Colonic mucosa (tissue), 4 donors: ENCODE results near the gene TAF5L. TPM values are rescaled to one million over a fixed set of nuclear protein-coding genes. Genes with fewer than 3 reads are reported as not detected.
A peak's percentile ranks its signal among the peaks of the same experiment; 100 is the strongest.

Experiments used
- DNase-seq: peaks from one replicate; pipeline ENCODE4 v3.0.0-alpha.2; 2020
- H3K27ac ChIP-seq: fragments of 200-600 bp; one replicate; pipeline ENCODE4 v1.8.0; 2021
- H3K27me3 ChIP-seq: fragments of 200-600 bp; one replicate; pipeline ENCODE4 v1.8.0; 2021
- H3K36me3 ChIP-seq: fragments of 200-600 bp; one replicate; pipeline ENCODE4 v1.8.0; 2021
- H3K4me1 ChIP-seq: fragments of 200-600 bp; one replicate; pipeline ENCODE4 v1.8.0; 2021; ENCODE audit warnings: mild to moderate bottlenecking
- H3K4me3 ChIP-seq: fragments of 200-600 bp; one replicate; pipeline ENCODE4 v1.8.0; 2021
- H3K9ac ChIP-seq, 2 donors: one replicate each; pipeline ENCODE4 v1.7.0; 2013; ENCODE audit warnings: control low read depth in 2 of 2, low read depth in 2 of 2, low read length in 2 of 2
- H3K9me3 ChIP-seq: fragments of 200-600 bp; one replicate; pipeline ENCODE4 v1.8.0; 2021
- intact Hi-C: fragments of 100-400 bp; cut with DNase I; formaldehyde crosslinking; loops from one replicate; pipeline ENCODE4 v1.14.1; 2022
- total RNA-seq, 2 donors: library from RNA; stranded (reverse); fragmentation: NEBNext Ultra II Directional in 1 of 2; extraction: Animal tissue kit (Norgen Biotek cat#: 25700) in 1 of 2; gene quantifications; one replicate each; pipeline ENCODE4 v1.2.1, GENCODE V29; 2021
- TF ChIP-seq, protein P1 (sequence below): fragments of 200-600 bp; IDR thresholded peaks from one replicate; pipeline ENCODE4 v1.8.0; 2022; ENCODE audit warnings: antibody characterized with exemption, mild to moderate bottlenecking
- donor health status: healthy.
- donor health status: DM: no; HTN: no; CAD: no.
- donor health status: DM: no; HTN: no; CAD: no.

TAF5L gene
- total RNA-seq: 10 to 100 TPM; 20.9 to 24.3 TPM

DNA sequence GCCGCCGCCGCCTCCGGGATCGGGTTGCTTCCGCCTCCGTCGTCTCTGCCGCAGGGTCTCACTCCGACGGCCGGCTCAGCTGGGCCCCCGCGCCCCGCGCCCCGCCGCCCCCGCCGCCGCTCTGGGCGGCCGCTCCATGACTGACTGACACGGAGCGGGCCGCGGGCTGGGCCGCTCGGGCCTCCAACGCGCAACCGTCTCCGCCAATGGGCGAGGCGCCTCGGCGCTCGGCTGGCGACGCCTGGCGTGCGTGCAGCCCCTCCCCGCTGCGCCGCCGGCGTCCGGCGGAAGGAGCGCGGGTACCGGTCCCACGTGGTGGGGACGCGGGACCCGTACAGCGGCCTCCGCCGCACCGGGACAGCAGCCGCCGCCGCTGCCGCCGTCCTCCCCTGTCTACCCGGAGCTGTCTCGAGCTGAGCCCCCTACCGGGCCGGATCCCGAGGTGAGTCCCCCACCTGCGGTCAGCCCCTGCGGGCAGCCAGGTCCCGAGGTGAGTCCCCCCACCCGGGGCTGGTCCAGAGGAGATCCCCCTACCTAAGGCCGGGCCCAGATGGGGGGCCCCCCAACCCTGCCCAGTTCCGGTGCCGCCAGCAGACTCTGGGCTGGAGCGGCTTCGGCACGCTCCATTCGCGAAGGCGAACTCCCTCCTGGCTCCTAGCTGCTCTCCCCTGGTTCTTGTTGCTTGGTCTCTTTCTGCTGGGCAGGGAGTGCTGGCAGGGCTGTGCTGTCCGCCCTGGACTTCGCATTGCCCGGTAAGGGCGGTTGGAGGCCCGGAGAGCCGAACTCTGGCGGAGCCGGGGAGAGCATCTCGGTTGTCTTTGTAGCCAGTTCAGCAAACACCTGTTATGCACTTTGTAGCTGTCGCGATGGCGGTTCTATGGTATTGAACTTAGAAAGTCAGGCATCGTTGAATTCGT lies at the start of gene TAF5L, which contains the start of gene URB2:
TAF5L (minus strand) TSS at position 208 of the 917 bp plus-strand sequence. CDS start 11,640 bp downstream, outside the sequence.
URB2 (plus strand) TSS at position 333 of the 917 bp plus-strand sequence. CDS start 1,387 bp downstream, outside the sequence.
- H3K9ac ChIP-seq: peak within 1 kb of the TSS; percentile 77 to 84
- H3K4me3 ChIP-seq: peak within 1 kb of the TSS; percentile 99
- no peaks in the 10 kb centered on the region for H3K27me3 ChIP-seq
- H3K27ac ChIP-seq: peak within 1 kb of the TSS; percentile 78
- TF ChIP-seq, protein P1, sequence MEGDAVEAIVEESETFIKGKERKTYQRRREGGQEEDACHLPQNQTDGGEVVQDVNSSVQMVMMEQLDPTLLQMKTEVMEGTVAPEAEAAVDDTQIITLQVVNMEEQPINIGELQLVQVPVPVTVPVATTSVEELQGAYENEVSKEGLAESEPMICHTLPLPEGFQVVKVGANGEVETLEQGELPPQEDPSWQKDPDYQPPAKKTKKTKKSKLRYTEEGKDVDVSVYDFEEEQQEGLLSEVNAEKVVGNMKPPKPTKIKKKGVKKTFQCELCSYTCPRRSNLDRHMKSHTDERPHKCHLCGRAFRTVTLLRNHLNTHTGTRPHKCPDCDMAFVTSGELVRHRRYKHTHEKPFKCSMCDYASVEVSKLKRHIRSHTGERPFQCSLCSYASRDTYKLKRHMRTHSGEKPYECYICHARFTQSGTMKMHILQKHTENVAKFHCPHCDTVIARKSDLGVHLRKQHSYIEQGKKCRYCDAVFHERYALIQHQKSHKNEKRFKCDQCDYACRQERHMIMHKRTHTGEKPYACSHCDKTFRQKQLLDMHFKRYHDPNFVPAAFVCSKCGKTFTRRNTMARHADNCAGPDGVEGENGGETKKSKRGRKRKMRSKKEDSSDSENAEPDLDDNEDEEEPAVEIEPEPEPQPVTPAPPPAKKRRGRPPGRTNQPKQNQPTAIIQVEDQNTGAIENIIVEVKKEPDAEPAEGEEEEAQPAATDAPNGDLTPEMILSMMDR: no peak
- no peaks in the 10 kb centered on the region for H3K9me3 ChIP-seq
- no peaks in the 10 kb centered on the region for H3K36me3 ChIP-seq
- intact Hi-C loops: no loop called here
- peaks cover 7% of the 10 kb centered on the region for H3K4me1 ChIP-seq
- DNase-seq: peak; percentile 86

DNA sequence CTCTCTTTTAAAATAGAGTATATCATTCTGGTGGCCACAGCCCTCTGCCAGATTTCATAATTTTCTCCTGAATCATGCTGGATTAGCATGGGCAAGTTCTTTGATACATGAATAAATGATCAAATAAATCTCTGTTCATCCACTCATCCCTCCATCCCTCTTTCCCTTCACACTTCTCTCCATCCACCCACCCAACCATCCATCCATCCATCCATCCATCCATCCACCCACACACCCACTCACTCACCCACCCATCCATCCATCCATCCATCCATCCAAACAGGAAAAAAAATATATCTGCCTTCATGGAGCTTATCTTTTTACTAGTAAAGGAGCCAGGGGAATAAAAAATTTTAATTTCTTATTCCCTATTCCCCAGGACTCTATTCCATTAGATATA lies 49.5 kb upstream of the TAF5L start:
- TF ChIP-seq, protein P1: no peak
- intact Hi-C loops: no loop called here
- H3K27me3 ChIP-seq: no peaks in the 10 kb centered on the region

DNA sequence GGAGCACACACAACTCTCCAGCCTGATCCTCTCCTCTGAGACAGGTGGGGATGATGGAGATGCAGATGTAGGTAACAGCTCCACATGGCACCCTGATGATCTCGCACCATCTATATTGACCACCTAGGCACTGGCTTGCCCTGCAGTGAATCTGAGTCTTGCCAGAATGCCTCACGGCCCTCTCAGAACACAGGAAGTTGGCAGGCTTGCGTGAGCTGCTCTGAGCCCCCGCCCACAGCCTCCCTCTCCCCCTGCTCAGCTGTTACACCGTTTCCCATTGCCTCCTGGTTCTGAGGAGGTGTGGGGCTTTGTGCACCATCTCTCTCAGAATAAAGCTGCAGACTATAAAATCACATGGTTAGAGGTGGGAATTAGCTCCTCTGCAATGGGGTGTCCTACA lies 48.1 kb upstream of the TAF5L start:
- intact Hi-C loops: no loop called here

More for the DNA sequence above, 49.5 kb upstream of the TAF5L start:
- Histone ChIP-seq H3K36me3 (no peaks in the 10 kb centered on the region), H3K27ac (no peak overlapping the region), H3K9me3 (no peaks in the 10 kb centered on the region), H3K9ac (no peak overlapping the region), H3K4me3 (no peak overlapping the region), H3K4me1 (no peaks in the 10 kb centered on the region)
- no peak for DNase-seq

DNA sequence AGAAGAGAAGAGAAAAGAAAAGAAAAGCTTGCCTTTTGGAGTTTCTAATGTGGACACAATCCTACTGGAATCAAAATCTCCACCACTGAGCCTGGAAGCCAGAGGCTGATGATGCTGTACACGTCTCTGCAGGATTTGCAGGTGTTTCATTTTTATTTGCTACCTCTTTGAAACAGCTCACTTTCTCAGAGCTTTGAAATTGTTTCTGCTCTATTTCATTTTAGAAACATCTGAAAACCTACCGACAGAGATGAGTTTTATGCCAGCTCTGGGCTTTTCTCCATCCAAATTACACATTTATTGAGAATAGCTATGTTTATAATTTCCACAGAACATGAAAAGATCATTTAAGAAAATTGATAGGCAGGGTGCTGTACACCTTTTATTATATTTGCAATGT lies 46.3 kb upstream of the TAF5L start:
- Histone ChIP-seq H3K9ac (no peak overlapping the region), H3K4me3 (no peak overlapping the region), H3K4me1 (no peaks in the 10 kb centered on the region), H3K36me3 (no peaks in the 10 kb centered on the region), H3K27ac (no peak overlapping the region), H3K9me3 (no peaks in the 10 kb centered on the region), H3K27me3 (no peaks in the 10 kb centered on the region)
- DNase-seq: no peak
- TF ChIP-seq, protein P1: no peak
- intact Hi-C loops: no loop called here

More for the DNA sequence above, 48.1 kb upstream of the TAF5L start:
- H3K27ac ChIP-seq: no peak overlapping the region
- H3K27me3 ChIP-seq: no peaks in the 10 kb centered on the region
- no peaks in the 10 kb centered on the region for H3K9me3 ChIP-seq
- no peak overlapping the region for H3K9ac ChIP-seq
- H3K4me3 ChIP-seq: no peak overlapping the region
- H3K36me3 ChIP-seq: no peaks in the 10 kb centered on the region
- no peak for DNase-seq
- no peaks in the 10 kb centered on the region for H3K4me1 ChIP-seq
- TF ChIP-seq, protein P1: no peak

DNA sequence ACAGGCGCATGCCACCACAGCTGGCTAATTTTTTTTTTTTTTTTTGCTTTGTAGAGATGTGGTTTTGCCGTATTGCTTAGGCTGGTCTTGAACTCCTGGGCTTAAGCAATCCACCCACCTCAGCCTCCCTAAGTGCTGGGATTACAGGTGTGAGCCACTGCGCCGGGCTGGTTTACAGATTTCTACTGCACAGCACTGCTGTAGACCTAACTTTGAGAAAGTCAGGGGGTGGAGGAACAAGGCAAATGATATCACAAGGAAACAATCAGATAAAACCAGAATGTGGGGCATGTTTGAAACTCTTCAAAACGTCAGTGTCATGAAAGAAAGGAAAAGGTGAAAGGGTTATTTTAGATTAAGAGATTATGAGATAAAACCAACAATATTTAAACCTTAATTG lies 45.4 kb upstream of the TAF5L start:
- intact Hi-C loops: no loop called here
- no peaks in the 10 kb centered on the region for H3K4me1 ChIP-seq
- no peak for DNase-seq
- H3K9me3 ChIP-seq: no peaks in the 10 kb centered on the region
- no peak overlapping the region for H3K9ac ChIP-seq
- no peaks in the 10 kb centered on the region for H3K27me3 ChIP-seq
- H3K36me3 ChIP-seq: no peaks in the 10 kb centered on the region
- no peak overlapping the region for H3K4me3 ChIP-seq
- no peak overlapping the region for H3K27ac ChIP-seq
- TF ChIP-seq, protein P1: no peak
